SH-SY5Y (cell line): Measurements from ENCODE around the gene ERGIC1.

Source experiments
- GATA2 ChIP-seq: IDR thresholded peaks from 2 replicates; pipeline ENCODE4 v1.6.1; 2011; ENCODE audit warnings: mild to moderate bottlenecking, low read depth, low read length
- GATA3 ChIP-seq: IDR thresholded peaks from 2 replicates; pipeline ENCODE4 v1.6.1; 2011; ENCODE audit warnings: low read depth, mild to moderate bottlenecking, low read length, moderate library complexity

DNA sequence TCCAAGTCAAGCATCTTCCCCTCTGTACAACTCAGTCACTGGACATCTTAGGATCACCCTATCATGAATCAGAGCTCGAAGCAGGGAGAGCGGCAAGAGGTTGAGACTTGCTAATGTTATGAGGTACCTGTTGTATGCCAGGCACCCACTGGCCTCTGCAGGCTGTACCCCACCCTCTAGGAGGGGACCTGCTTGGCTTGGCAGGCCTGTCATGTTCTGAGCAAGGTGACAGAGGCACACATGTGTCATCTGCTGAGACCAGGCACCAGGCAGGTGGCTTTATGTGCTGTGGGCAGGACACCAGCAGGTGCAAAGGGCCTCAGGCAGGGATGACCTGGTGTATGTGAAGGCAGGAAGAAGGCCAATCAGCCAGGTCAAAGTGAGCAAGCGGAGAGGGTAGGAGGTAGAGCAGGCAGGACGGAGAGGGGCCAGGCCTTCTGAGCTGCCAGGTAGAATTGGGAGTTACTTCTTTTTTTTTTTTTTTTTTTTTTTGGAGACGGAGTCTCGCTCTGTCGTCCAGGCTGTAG, 64.9 kb downstream of the ERGIC1 start:
- TF ChIP-seq GATA2 = no peak
- TF ChIP-seq GATA3 = no peak
